Fibroblast of the conjunctiva (primary cell): ENCODE data around the gene DNAJC3.
"Not testable (repeated sequence)": the region's sequence is repeated elsewhere in the genome, so short reads cannot be mapped to it uniquely, and the experiment has no call there.

ENCODE experiments used
- DNase-seq: peaks from one replicate; pipeline ENCODE4 v3.0.0-alpha.2; 2010; ENCODE audit warnings: low read depth

Gene DNAJC3

GRCh38 chr13:95714142-95714832, 37.3 kb downstream of the DNAJC3 start:
- no peak for DNase-seq

- DNase-seq = no peak
Observed at GRCh38 chr13:95716231-95716630, 39.3 kb downstream of the DNAJC3 start.

GRCh38 chr13:95722241-95722640, 45.3 kb downstream of the DNAJC3 start:
- DNase-seq = no peak

GRCh38 chr13:95723438-95723837, 46.5 kb downstream of the DNAJC3 start:
- no peak for DNase-seq

- DNase-seq = no peak
Observed at GRCh38 chr13:95724252-95724651, 47.3 kb downstream of the DNAJC3 start.

GRCh38 chr13:95726876-95727275, 49.9 kb downstream of the DNAJC3 start:
- DNase-seq = no peak

- no peak for DNase-seq
Observed at GRCh38 chr13:95728957-95729356, 52.0 kb downstream of the DNAJC3 start.

- no peak for DNase-seq
Observed at GRCh38 chr13:95734124-95734523, 57.2 kb downstream of the DNAJC3 start.

GRCh38 chr13:95740071-95740978, 63.4 kb downstream of the DNAJC3 start:
- DNase-seq = not testable (repeated sequence)

- DNase-seq = no peak
Observed at GRCh38 chr13:95740979-95741320, 64.0 kb downstream of the DNAJC3 start.

GRCh38 chr13:95741584-95742563, 64.9 kb downstream of the DNAJC3 start:
- no peak for DNase-seq

GRCh38 chr13:95743192-95743591, 66.3 kb downstream of the DNAJC3 start:
- no peak for DNase-seq

GRCh38 chr13:95745289-95745688, 68.3 kb downstream of the DNAJC3 start:
- no peak for DNase-seq

GRCh38 chr13:95745752-95746151, 68.8 kb downstream of the DNAJC3 start:
- DNase-seq = no peak

GRCh38 chr13:95749545-95749944, 72.6 kb downstream of the DNAJC3 start:
- no peak for DNase-seq

GRCh38 chr13:95752677-95753076, 75.7 kb downstream of the DNAJC3 start:
- DNase-seq = no peak

GRCh38 chr13:95754069-95754468, 77.1 kb downstream of the DNAJC3 start:
- no peak for DNase-seq

- no peak for DNase-seq
Observed at GRCh38 chr13:95756072-95756471, 79.1 kb downstream of the DNAJC3 start.

- not testable (repeated sequence) for DNase-seq
Observed at GRCh38 chr13:95762626-95763025, 85.7 kb downstream of the DNAJC3 start.

GRCh38 chr13:95763601-95764000, 86.7 kb downstream of the DNAJC3 start:
- no peak for DNase-seq

- no peak for DNase-seq
Observed at GRCh38 chr13:95771905-95772304, 95.0 kb downstream of the DNAJC3 start.

- DNase-seq = no peak
Observed at GRCh38 chr13:95779522-95779921, 102.6 kb downstream of the DNAJC3 start.
